ENCODE results near the gene MOB3C.

DNA sequence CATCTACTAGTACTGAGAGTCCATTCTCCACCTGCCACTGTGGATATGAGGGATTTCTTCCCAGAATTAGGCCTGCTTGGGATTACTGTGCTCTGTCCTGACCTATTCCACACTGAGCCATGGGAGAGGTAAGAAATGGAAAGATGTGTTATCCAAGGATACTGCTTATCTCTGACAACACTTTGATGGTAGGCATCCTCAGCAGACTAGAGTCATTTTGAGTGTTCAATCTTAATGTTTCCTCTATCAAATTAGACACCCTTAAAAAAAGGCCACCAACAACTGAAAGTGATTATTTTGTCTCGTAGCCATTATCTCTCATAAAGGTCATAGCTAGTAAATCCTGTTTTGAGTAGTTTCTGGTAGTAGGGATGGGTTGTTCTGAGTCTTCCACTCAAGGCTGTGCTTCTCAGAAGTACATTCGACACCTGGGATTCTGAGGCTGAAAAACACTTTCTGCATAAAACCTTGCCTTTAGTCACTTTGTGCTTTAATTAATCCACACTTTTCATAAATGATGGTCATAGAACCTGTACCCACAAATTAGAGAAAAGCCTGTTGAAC, 42.8 kb upstream of the MOB3C start:
- TF ChIP-seq SUZ12 (IDR thresholded peaks at IDR 0.05; ENCODE audit: extremely low read depth, insufficient read depth, insufficient read length) (no peak), YY1 (IDR thresholded peaks at IDR 0.05; ENCODE audit: insufficient read depth, insufficient read length) (no peak)
